Mesodermal cell (in vitro differentiated cells): ENCODE measurements around the gene PUS10.
"Not testable (repeated sequence)": the region's sequence is repeated elsewhere in the genome, so short reads cannot be mapped to it uniquely, and the experiment has no call there.

Source experiments
- H3K27ac ChIP-seq: 2 replicates; pipeline ENCODE4 v1.7.0; 2013; ENCODE audit warnings: mild to moderate bottlenecking, low read depth, low read length, moderate library complexity; ENCODE audit not compliant: severe bottlenecking
- H3K36me3 ChIP-seq: 2 replicates; pipeline ENCODE4 v1.7.1; 2013; ENCODE audit warnings: mild to moderate bottlenecking, low read length, moderate library complexity; ENCODE audit not compliant: control insufficient read depth, insufficient read depth
- H3K4me1 ChIP-seq: one replicate; pipeline ENCODE4 v1.7.1; 2013; ENCODE audit warnings: mild to moderate bottlenecking, low read length; ENCODE audit not compliant: insufficient read depth, control insufficient read depth, poor library complexity, severe bottlenecking
- H3K4me3 ChIP-seq: 2 replicates; pipeline ENCODE4 v1.7.0; 2013; ENCODE audit warnings: low read length, control low read depth, mild to moderate bottlenecking; ENCODE audit not compliant: insufficient read depth, poor library complexity, severe bottlenecking; ENCODE audit errors: extremely low read depth
- H3K9me3 ChIP-seq: 2 replicates; pipeline ENCODE4 v1.7.1; 2013; ENCODE audit warnings: mild to moderate bottlenecking, low read length, moderate library complexity; ENCODE audit not compliant: control insufficient read depth
- WGBS, 2 experiments: methylation state at CpG; one replicate each; pipeline ENCODE4 v1.1.5; 2013; ENCODE audit warnings: missing lambda C conversion rate in 2 of 2; ENCODE audit not compliant: insufficient coverage in 2 of 2; 5-methylcytosine and 5-hydroxymethylcytosine counted together

PUS10 gene

GRCh38 chr2:61012303-61012702 lies 5.8 kb downstream of the PUS10 start:
- H3K27ac ChIP-seq, result peak overlapping the region; percentile 18
- H3K4me1 ChIP-seq, H3K36me3 ChIP-seq, H3K9me3 ChIP-seq, H3K4me3 ChIP-seq: not testable (repeated sequence)
- 92% methylated on average over 2 of the region's 2 CpGs; no CpG with 5 or more reads in 1 of the 2 experiments for WGBS, 2 experiments

- no CpG with 5 or more reads among the region's 1 CpG for WGBS, 2 experiments
- no peaks in the 10 kb centered on the region for H3K36me3 ChIP-seq
- H3K4me1 ChIP-seq, result no peaks in the 10 kb centered on the region
- no peak overlapping the region for H3K27ac ChIP-seq
- no peaks in the 10 kb centered on the region for H3K9me3 ChIP-seq
- H3K4me3 ChIP-seq, result no peak overlapping the region
Observed at GRCh38 chr2:61011678-61012077, 6.4 kb downstream of the PUS10 start.

- Histone ChIP-seq H3K36me3 (no peaks in the 10 kb centered on the region), H3K9me3 (no peaks in the 10 kb centered on the region), H3K4me3 (no peak overlapping the region), H3K4me1 (no peaks in the 10 kb centered on the region), H3K27ac (no peak overlapping the region)
Observed at GRCh38 chr2:61009355-61009754, 8.7 kb downstream of the PUS10 start.

- Histone ChIP-seq H3K27ac (no peak overlapping the region), H3K4me3 (no peak overlapping the region), H3K4me1 (no peaks in the 10 kb centered on the region)
Observed at GRCh38 chr2:61006486-61007105, 11.5 kb downstream of the PUS10 start.

GRCh38 chr2:61005736-61006135 lies 12.3 kb downstream of the PUS10 start:
- Histone ChIP-seq H3K36me3 (no peaks in the 10 kb centered on the region), H3K27ac (no peak overlapping the region), H3K9me3 (no peaks in the 10 kb centered on the region), H3K4me1 (no peaks in the 10 kb centered on the region), H3K4me3 (no peak overlapping the region)
- WGBS, 2 experiments, result 92% methylated on average over 2 of the region's 3 CpGs; no CpG with 5 or more reads in 1 of the 2 experiments

More at GRCh38 chr2:61006486-61007105, 11.5 kb downstream of the PUS10 start:
- Histone ChIP-seq H3K9me3 (no peaks in the 10 kb centered on the region), H3K36me3 (no peaks in the 10 kb centered on the region)

GRCh38 chr2:60998628-60999545 lies 19.2 kb downstream of the PUS10 start:
- Histone ChIP-seq H3K9me3 (no peaks in the 10 kb centered on the region), H3K36me3 (no peaks in the 10 kb centered on the region), H3K27ac (no peak overlapping the region), H3K4me1 (no peaks in the 10 kb centered on the region), H3K4me3 (no peak overlapping the region)
- WGBS, 2 experiments, result 13 to 100% methylated on average over 1 of the region's 4 CpGs

- no peak overlapping the region for H3K4me3 ChIP-seq
- H3K27ac ChIP-seq, result no peak overlapping the region
- no peaks in the 10 kb centered on the region for H3K4me1 ChIP-seq
- no peaks in the 10 kb centered on the region for H3K36me3 ChIP-seq
- peaks cover 9% of the 10 kb centered on the region for H3K9me3 ChIP-seq
Observed at GRCh38 chr2:60994131-60994530, 23.9 kb downstream of the PUS10 start.

- Histone ChIP-seq H3K9me3 (peaks cover 9% of the 10 kb centered on the region), H3K4me1 (no peaks in the 10 kb centered on the region), H3K4me3 (no peak overlapping the region), H3K36me3 (no peaks in the 10 kb centered on the region), H3K27ac (no peak overlapping the region)
- 90 to 91% methylated on average over 5 to 6 of the region's 7 CpGs for WGBS, 2 experiments
Observed at GRCh38 chr2:60992985-60993392, 25.1 kb downstream of the PUS10 start.

GRCh38 chr2:60991644-60992043 lies 26.4 kb downstream of the PUS10 start:
- Histone ChIP-seq H3K27ac (no peak overlapping the region), H3K36me3 (no peaks in the 10 kb centered on the region), H3K9me3 (peaks cover 9% of the 10 kb centered on the region), H3K4me3 (no peak overlapping the region), H3K4me1 (no peaks in the 10 kb centered on the region)
- 100% methylated on average over 1 to 3 of the region's 4 CpGs for WGBS, 2 experiments

GRCh38 chr2:60989259-60989658 lies 28.8 kb downstream of the PUS10 start:
- WGBS, 2 experiments, result 50 to 100% methylated on average over 1 to 2 of the region's 2 CpGs
- H3K27ac ChIP-seq, result no peak overlapping the region
- H3K4me3 ChIP-seq, result no peak overlapping the region
- H3K4me1 ChIP-seq, result no peaks in the 10 kb centered on the region
- peaks cover 9% of the 10 kb centered on the region for H3K9me3 ChIP-seq
- no peaks in the 10 kb centered on the region for H3K36me3 ChIP-seq

GRCh38 chr2:60987656-60988055 lies 30.4 kb downstream of the PUS10 start:
- 82 to 100% methylated on average over 4 to 7 of the region's 8 CpGs for WGBS, 2 experiments
- H3K4me1 ChIP-seq, H3K4me3 ChIP-seq, H3K9me3 ChIP-seq, H3K27ac ChIP-seq, H3K36me3 ChIP-seq: not testable (repeated sequence)
